DOHH2 (cell line): ENCODE results near the gene LUZP1.

Experiments used
- H3F3A ChIP-seq: fragments of 200-600 bp; sonication (generic), shearing (Covaris generic); 2 replicates; pipeline ENCODE4 v1.6.0; 2016; ENCODE audit warnings: antibody characterized with exemption, mild to moderate bottlenecking; ENCODE audit not compliant: control insufficient read depth, insufficient read depth
- H3K27ac ChIP-seq: fragments of 200-600 bp; sonication (generic); 2 replicates; pipeline ENCODE4 v1.5.1; 2014; ENCODE audit warnings: low read depth, mild to moderate bottlenecking, low read length, moderate library complexity
- H3K27me3 ChIP-seq: fragments of 200-600 bp; sonication (generic); 2 replicates; pipeline ENCODE4 v1.6.1; 2014; ENCODE audit warnings: mild to moderate bottlenecking, low read length, mixed read lengths; ENCODE audit not compliant: control insufficient read depth
- H3K36me3 ChIP-seq: fragments of 200-600 bp; sonication (generic); 2 replicates; pipeline ENCODE4 v1.6.1; 2014; ENCODE audit warnings: mild to moderate bottlenecking, low read length, moderate library complexity, mixed read lengths; ENCODE audit not compliant: control insufficient read depth
- H3K4me1 ChIP-seq: fragments of 200-600 bp; sonication (generic); 2 replicates; pipeline ENCODE4 v1.6.1; 2014; ENCODE audit warnings: mild to moderate bottlenecking, low read length, mixed read lengths; ENCODE audit not compliant: control insufficient read depth
- H3K4me2 ChIP-seq: fragments of 200-600 bp; sonication (generic); 2 replicates; pipeline ENCODE4 v1.6.0; 2014; ENCODE audit warnings: mild to moderate bottlenecking, low read length, moderate library complexity
- H3K4me3 ChIP-seq: fragments of 200-600 bp; sonication (generic); 2 replicates; pipeline ENCODE4 v1.5.1; 2014; ENCODE audit warnings: mild to moderate bottlenecking, low read length, mixed read lengths
- H3K79me2 ChIP-seq: fragments of 200-600 bp; sonication (generic); 2 replicates; pipeline ENCODE4 v1.6.1; 2014; ENCODE audit warnings: mild to moderate bottlenecking, low read length, mixed read lengths; ENCODE audit not compliant: control insufficient read depth
- H3K9me2 ChIP-seq: fragments of 200-600 bp; sonication (generic); replicated peaks from 2 replicates; pipeline ENCODE4 v1.6.1; 2014; ENCODE audit warnings: mild to moderate bottlenecking, low read length, mixed read lengths; ENCODE audit not compliant: control insufficient read depth
- H3K9me3 ChIP-seq: fragments of 200-600 bp; sonication (generic); 2 replicates; pipeline ENCODE4 v1.6.1; 2014; ENCODE audit warnings: antibody characterized with exemption, low read length, mixed read lengths; ENCODE audit not compliant: control insufficient read depth, insufficient read depth
- H4K20me1 ChIP-seq: fragments of 200-600 bp; sonication (generic); 2 replicates; pipeline ENCODE4 v1.6.0; 2014; ENCODE audit warnings: low read depth, mild to moderate bottlenecking, antibody characterized with exemption, low read length, moderate library complexity; ENCODE audit not compliant: control insufficient read depth, insufficient read depth
- CTCF ChIP-seq: fragments of 200-600 bp; sonication (generic); IDR thresholded peaks from one replicate; pipeline ENCODE4 v1.5.1; 2014; ENCODE audit warnings: antibody characterized with exemption, mild to moderate bottlenecking, low read depth, low read length; ENCODE audit not compliant: poor library complexity, severe bottlenecking
- EZH2phosphoT487 ChIP-seq: fragments of 200-600 bp; sonication (generic); IDR thresholded peaks from 2 replicates; pipeline ENCODE4 v1.6.1; 2017; ENCODE audit warnings: borderline replicate concordance, mild to moderate bottlenecking, antibody characterized with exemption, low read length, moderate library complexity, mixed read lengths

The LUZP1 gene

GRCh38 chr1:23098463-23099170 is 70.0 kb downstream of the LUZP1 start:
- Histone ChIP-seq H3K9me2 (no peaks in the 10 kb centered on the region), H3K36me3 (peaks cover 7% of the 10 kb centered on the region; the same call in 1 of the 2 replicates), H3K4me2 (no peak overlapping the region), H3F3A (0 out of 2 replicates have a peak, but pooled peaks cover 3% of the 10 kb centered on the region), H3K4me3 (no peak overlapping the region), H4K20me1 (0 out of 2 replicates have a peak, but pooled peaks cover 13% of the 10 kb centered on the region), H3K79me2 (no peaks in the 10 kb centered on the region), H3K27me3 (no peaks in the 10 kb centered on the region), H3K4me1 (peaks cover 12% of the 10 kb centered on the region), H3K9me3 (no peaks in the 10 kb centered on the region), H3K27ac (no peak overlapping the region)
- no peak for TF ChIP-seq EZH2phosphoT487
- peak; percentile 83 for TF ChIP-seq CTCF

GRCh38 chr1:23097316-23097715 is 71.3 kb downstream of the LUZP1 start:
- Histone ChIP-seq H3F3A (no peaks in the 10 kb centered on the region), H3K9me3 (no peaks in the 10 kb centered on the region), H3K27ac (no peak overlapping the region), H3K36me3 (peaks cover 17% of the 10 kb centered on the region), H3K4me3 (no peak overlapping the region), H3K4me1 (peaks cover 4% of the 10 kb centered on the region; the same call in 1 of the 2 replicates), H3K27me3 (no peaks in the 10 kb centered on the region), H3K79me2 (no peaks in the 10 kb centered on the region), H3K9me2 (no peaks in the 10 kb centered on the region), H3K4me2 (no peak overlapping the region), H4K20me1 (0 out of 2 replicates have a peak, but pooled peaks cover 13% of the 10 kb centered on the region)
- no peak for TF ChIP-seq CTCF
- TF ChIP-seq EZH2phosphoT487: no peak

GRCh38 chr1:23092447-23092846 is 76.2 kb downstream of the LUZP1 start:
- Histone ChIP-seq H3K9me2 (no peaks in the 10 kb centered on the region), H3K79me2 (no peaks in the 10 kb centered on the region), H3K9me3 (no peaks in the 10 kb centered on the region), H3F3A (no peaks in the 10 kb centered on the region; the same call in 1 of the 2 replicates), H3K36me3 (peaks cover 35% of the 10 kb centered on the region), H3K4me3 (no peak overlapping the region), H3K4me1 (no peaks in the 10 kb centered on the region), H3K4me2 (no peak overlapping the region), H4K20me1 (no peaks in the 10 kb centered on the region), H3K27ac (no peak overlapping the region), H3K27me3 (no peaks in the 10 kb centered on the region)
- no peak for TF ChIP-seq EZH2phosphoT487
- no peak for TF ChIP-seq CTCF
